ENCODE results near the gene HCN3. TPM values are rescaled to one million over a fixed set of nuclear protein-coding genes. Genes with fewer than 3 reads are reported as not detected.

The HCN3 gene
- total RNA-seq, 4 donors from 2014 or later, result 0.75 to 1.8 (median 1.1) TPM

DNA sequence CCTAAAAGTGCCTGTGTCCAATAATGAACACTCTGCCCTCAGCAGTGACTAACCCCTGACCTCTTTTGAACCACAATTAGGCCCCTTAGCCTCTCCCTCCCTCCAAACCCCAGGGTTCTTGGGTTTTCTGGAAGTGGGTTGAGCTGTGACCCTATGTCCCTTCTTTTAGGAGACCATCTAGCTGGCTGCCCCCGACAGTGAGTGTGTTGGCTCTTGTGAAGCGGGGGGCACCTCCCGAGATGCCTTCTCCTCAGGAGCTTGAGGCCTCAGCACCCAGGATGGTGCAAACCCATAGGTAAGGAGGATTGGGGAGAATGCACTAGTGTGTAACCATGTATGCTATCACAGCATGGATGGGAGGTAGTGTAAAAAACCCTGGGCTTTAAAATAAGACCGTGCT, 50.7 kb downstream of the HCN3 start:
- TF ChIP-seq CTCF (IDR thresholded peaks at IDR 0.05; ENCODE audit: low read depth), result no peak

DNA sequence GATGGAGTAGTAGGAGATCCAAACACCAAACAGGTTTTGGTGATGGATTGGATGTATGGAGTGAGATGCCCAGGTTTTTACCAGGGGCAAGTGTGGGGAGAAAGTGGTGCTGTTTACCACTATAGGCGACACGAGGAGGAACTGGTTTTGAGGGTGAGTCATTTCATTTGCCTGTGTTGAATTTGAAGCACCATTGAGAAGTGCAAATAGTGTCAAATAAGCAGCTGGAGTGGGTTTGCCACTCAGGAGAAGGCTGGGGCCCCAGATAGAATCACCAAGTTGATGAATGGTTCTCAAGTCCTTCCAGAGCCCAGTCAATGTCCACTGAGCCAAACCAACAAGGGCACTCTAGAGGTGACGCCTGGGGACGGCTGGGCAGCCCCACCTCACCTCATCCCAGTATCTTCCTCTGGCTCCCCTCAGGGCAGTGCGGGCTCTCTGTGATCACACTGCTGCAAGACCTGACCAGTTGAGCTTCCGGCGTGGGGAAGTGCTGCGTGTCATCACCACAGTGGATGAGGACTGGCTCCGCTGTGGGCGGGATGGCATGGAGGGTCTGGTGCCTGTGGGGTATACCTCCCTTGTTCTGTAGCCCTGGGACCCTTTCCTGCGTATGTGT, 52.8 kb downstream of the HCN3 start:
- TF ChIP-seq CTCF (IDR thresholded peaks at IDR 0.05; ENCODE audit: low read depth), result no peak

- no peak for TF ChIP-seq CTCF (IDR thresholded peaks at IDR 0.05; ENCODE audit: low read depth)
These were observed 57.7 kb downstream of the HCN3 start for GRCh38 chr1:155334962-155335361.

Other genes starting within 250 kb of the HCN3 start
- 1 to 10 TPM in 2 of 4 donors, under 1 TPM in 1, not detected in 1; 0.34 to 3.7 (median 2.6) TPM for gene DCST2, start 243.7 kb upstream of the HCN3 start, total RNA-seq
- not detected for gene DCST1, start 243.6 kb upstream of the HCN3 start, total RNA-seq
- gene ADAM15, start 226.1 kb upstream of the HCN3 start, total RNA-seq, result 100 to 1,000 TPM in 2 of 4 donors, 10 to 100 TPM in 2; 61.4 to 189 (median 87.5) TPM
- gene EFNA4, start 213.7 kb upstream of the HCN3 start, total RNA-seq, result 1 to 10 TPM; 2.8 to 5.3 (median 3.7) TPM
- gene EFNA3, start 198.6 kb upstream of the HCN3 start, total RNA-seq, result 1 to 10 TPM in 2 of 4 donors, under 1 TPM in 1, not detected in 1; 0.44 to 3.7 (median 1.7) TPM
- gene EFNA1, start 149.6 kb upstream of the HCN3 start, total RNA-seq, result 10 to 100 TPM; 12.4 to 32.6 (median 16.8) TPM
- gene SLC50A1, start 141.6 kb upstream of the HCN3 start, total RNA-seq, result 10 to 100 TPM; 21.2 to 34.2 (median 23.7) TPM
- gene DPM3, start 136.9 kb upstream of the HCN3 start, total RNA-seq, result 100 to 1,000 TPM in 1 of 4 donors, 10 to 100 TPM in 3; 61.4 to 120 (median 71.2) TPM
- 100 to 1,000 TPM in 1 of 4 donors, 10 to 100 TPM in 3; 65.0 to 155 (median 81.9) TPM for gene KRTCAP2, start 104.2 kb upstream of the HCN3 start, total RNA-seq
- gene TRIM46, start 103.6 kb upstream of the HCN3 start, total RNA-seq, result under 1 TPM in 3 of 4 donors, not detected in 1; 0.51 to 0.75 (median 0.66) TPM
- gene THBS3, start 69.6 kb upstream of the HCN3 start, total RNA-seq, result 10 to 100 TPM in 3 of 4 donors, 1 to 10 TPM in 1; 8.8 to 21.1 (median 15.6) TPM
- gene MTX1, start 68.8 kb upstream of the HCN3 start, total RNA-seq, result 10 to 100 TPM; 35.5 to 46.9 (median 40.8) TPM
- gene ENTREP3, start 22.0 kb upstream of the HCN3 start, total RNA-seq, result 10 to 100 TPM in 3 of 4 donors, 1 to 10 TPM in 1; 5.4 to 20.3 (median 14.2) TPM
- 10 to 100 TPM; 39.0 to 66.1 (median 44.8) TPM for gene SCAMP3, start 15.1 kb upstream of the HCN3 start, total RNA-seq
- 10 to 100 TPM; 23.5 to 36.7 (median 26.3) TPM for gene CLK2, start 4.0 kb upstream of the HCN3 start, total RNA-seq
- gene PKLR, start 24.0 kb downstream of the HCN3 start, total RNA-seq, result not detected
- gene FDPS, start 31.4 kb downstream of the HCN3 start, total RNA-seq, result 100 to 1,000 TPM in 1 of 4 donors, 10 to 100 TPM in 3; 54.0 to 105 (median 81.6) TPM
- gene RUSC1, start 43.4 kb downstream of the HCN3 start, total RNA-seq, result 10 to 100 TPM in 3 of 4 donors, 1 to 10 TPM in 1; 4.6 to 14.4 (median 12.1) TPM

Measured in subcutaneous adipose tissue (tissue), 4 donors.